Measurements from ENCODE around the gene SLC35B1.

Gene SLC35B1

DNA sequence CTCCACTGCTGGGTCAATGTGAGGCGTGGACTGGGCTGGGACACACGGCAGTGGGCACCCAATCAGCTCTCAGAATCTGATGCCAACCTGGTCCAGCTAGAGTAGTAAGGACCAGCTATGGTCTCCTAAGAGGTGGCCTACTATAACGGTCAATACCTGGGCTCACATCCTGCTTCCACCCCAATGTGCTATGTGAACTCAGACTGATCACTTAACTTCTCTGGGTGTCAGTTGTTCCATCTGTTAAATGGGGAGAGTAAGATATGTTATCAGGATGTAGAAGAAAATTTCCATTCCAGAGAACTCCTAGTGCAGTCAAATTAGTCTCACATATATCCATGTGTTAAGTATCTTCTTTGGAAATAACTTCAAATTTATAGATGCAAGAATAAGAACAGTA, 42.0 kb upstream of the SLC35B1 start:
- TF ChIP-seq CTCF (IDR thresholded peaks at IDR 0.05; ENCODE audit: insufficient read depth, low read depth, low read length, missing control alignments) = no peak
- H3K4me3 ChIP-seq (ENCODE audit: low read depth, low read length) = no peak overlapping the region
- DNase-seq (ENCODE audit: low read depth) = no peak

DNA sequence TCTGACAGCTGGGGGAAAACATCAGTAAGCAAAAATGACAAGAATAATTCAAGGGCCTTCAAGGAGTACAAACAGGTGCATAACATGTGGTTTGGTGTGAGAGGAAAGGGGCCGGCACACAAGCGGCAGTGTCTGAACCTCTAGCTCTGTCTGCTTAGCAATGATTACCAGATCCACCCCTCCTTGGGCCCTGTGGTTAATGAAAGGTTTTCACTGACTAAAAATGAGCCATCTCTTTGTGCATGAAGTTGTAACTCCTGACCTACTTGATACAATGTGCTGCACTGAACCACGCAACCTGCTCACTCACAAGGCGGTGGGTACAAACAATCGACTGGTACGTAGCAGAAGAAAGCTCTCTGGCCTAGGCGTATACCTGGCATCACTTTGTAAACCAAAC, 41.0 kb upstream of the SLC35B1 start:
- TF ChIP-seq CTCF (IDR thresholded peaks at IDR 0.05; ENCODE audit: insufficient read depth, low read depth, low read length, missing control alignments) = no peak
- peak; percentile 93 for DNase-seq (ENCODE audit: low read depth)
- no peak overlapping the region for H3K4me3 ChIP-seq (ENCODE audit: low read depth, low read length)

GRCh38 chr17:49748223-49748622, 40.5 kb upstream of the SLC35B1 start:
- no peak for DNase-seq (ENCODE audit: low read depth)
- no peak overlapping the region for H3K4me3 ChIP-seq (ENCODE audit: low read depth, low read length)
- TF ChIP-seq CTCF (IDR thresholded peaks at IDR 0.05; ENCODE audit: insufficient read depth, low read depth, low read length, missing control alignments) = no peak

DNA sequence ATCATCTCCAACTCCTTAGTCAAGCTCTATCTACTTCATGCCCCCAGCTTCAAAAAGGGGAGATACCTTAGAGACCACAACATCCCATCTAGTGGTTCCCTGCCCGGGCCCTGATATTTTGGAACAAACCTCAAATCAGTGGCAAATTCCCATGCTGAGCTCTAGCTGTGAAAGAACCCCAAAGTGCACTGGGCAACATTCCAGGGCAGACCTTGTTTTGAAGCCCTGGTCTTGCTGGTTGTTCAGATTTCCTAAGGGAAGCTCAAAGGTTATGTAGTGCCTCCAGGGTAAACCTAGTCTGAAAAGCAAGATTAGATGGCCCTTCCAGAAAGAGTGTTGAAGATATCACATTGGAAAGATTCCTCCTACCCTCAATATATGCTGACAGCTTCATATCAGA, 39.9 kb upstream of the SLC35B1 start:
- TF ChIP-seq CTCF (IDR thresholded peaks at IDR 0.05; ENCODE audit: insufficient read depth, low read depth, low read length, missing control alignments) = no peak
- H3K4me3 ChIP-seq (ENCODE audit: low read depth, low read length) = peak overlapping the region; percentile 74
- no peak for DNase-seq (ENCODE audit: low read depth)

GRCh38 chr17:49746791-49747490, 39.2 kb upstream of the SLC35B1 start:
- no peak for TF ChIP-seq CTCF (IDR thresholded peaks at IDR 0.05; ENCODE audit: insufficient read depth, low read depth, low read length, missing control alignments)
- DNase-seq (ENCODE audit: low read depth) = peak; percentile 85
- peak overlapping the region; percentile 74 for H3K4me3 ChIP-seq (ENCODE audit: low read depth, low read length)

GRCh38 chr17:49745175-49746139, 37.7 kb upstream of the SLC35B1 start:
- peak overlapping the region; percentile 74 for H3K4me3 ChIP-seq (ENCODE audit: low read depth, low read length)
- TF ChIP-seq CTCF (IDR thresholded peaks at IDR 0.05; ENCODE audit: insufficient read depth, low read depth, low read length, missing control alignments) = no peak
- DNase-seq (ENCODE audit: low read depth) = no peak

Data from GM12865 (cell line).